Stimulated activated effector memory CD8-positive, alpha-beta T cell treated with anti-CD3 and anti-CD28 coated beads, Interleukin-12 subunit alpha, Interleukin-12 subunit beta, amount 100 ng/mL, for 72 hours (primary cell): ENCODE measurements around the gene CCNQ.
A peak's percentile ranks its signal among the peaks of the same experiment; 100 is the strongest.

Source experiments
- ATAC-seq: fragments of 150-1000 bp; cut with Tn5 transposase; 2 replicates; pipeline ENCODE4 v1.10.0; 2021
- DNase-seq, 2 donors: peaks; one replicate each; pipeline ENCODE4 v3.0.0; 2021 to 2022; ENCODE audit warnings: low spot score in 2 of 2
- H3K27ac Mint-ChIP-seq: one replicate; pipeline ENCODE4 v1.8.0; 2022; ENCODE audit warnings: mild to moderate bottlenecking, mixed read lengths
- H3K36me3 Mint-ChIP-seq: one replicate; pipeline ENCODE4 v1.8.0; 2022; ENCODE audit warnings: mild to moderate bottlenecking, mixed read lengths
- H3K4me1 Mint-ChIP-seq: one replicate; pipeline ENCODE4 v1.8.0; 2022; ENCODE audit warnings: mixed read lengths
- H3K4me3 Mint-ChIP-seq: one replicate; pipeline ENCODE4 v1.8.0; 2022; ENCODE audit warnings: mild to moderate bottlenecking, mixed read lengths
- H3K9me3 Mint-ChIP-seq: one replicate; pipeline ENCODE4 v1.8.0; 2022; ENCODE audit warnings: mixed read lengths

Gene CCNQ

DNA sequence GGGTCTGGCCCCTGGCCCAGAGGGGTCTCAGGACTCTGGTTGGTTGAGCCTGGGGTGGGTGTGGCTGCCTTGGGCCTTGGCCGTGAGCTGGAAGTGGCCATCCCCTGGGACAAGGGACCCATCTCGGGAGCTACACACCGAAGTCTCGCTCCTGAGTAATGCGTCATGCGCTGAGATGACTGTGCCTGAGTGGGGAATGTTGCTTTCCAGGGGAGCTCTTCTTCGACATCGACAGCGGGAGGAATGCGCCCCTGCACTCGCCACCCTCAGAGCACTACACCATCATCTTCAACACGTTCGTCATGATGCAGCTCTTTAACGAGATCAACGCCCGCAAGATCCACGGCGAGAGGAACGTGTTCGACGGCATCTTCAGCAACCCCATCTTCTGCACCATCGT, 38.5 kb downstream of the CCNQ start:
- Mint-ChIP-seq H3K4me1 (no peaks in the 10 kb centered on the region), H3K4me3 (no peak overlapping the region), H3K9me3 (no peaks in the 10 kb centered on the region), H3K27ac (no peak overlapping the region), H3K36me3 (no peaks in the 10 kb centered on the region)
- no peak for DNase-seq
- no peak for ATAC-seq

- no peak for ATAC-seq
- DNase-seq: no peak
- Mint-ChIP-seq H3K27ac (no peak overlapping the region), H3K4me3 (no peak overlapping the region), H3K36me3 (no peaks in the 10 kb centered on the region), H3K9me3 (no peaks in the 10 kb centered on the region), H3K4me1 (no peaks in the 10 kb centered on the region)
These were observed 38.9 kb downstream of the CCNQ start for GRCh38 chrX:153560000-153560399.

- no peak overlapping the region for H3K27ac Mint-ChIP-seq
- H3K36me3 Mint-ChIP-seq: no peaks in the 10 kb centered on the region
- no peak for DNase-seq
- no peak for ATAC-seq
- H3K9me3 Mint-ChIP-seq: no peaks in the 10 kb centered on the region
- no peak overlapping the region for H3K4me3 Mint-ChIP-seq
- no peaks in the 10 kb centered on the region for H3K4me1 Mint-ChIP-seq
These were observed 41.2 kb downstream of the CCNQ start for GRCh38 chrX:153557618-153558355.

DNA sequence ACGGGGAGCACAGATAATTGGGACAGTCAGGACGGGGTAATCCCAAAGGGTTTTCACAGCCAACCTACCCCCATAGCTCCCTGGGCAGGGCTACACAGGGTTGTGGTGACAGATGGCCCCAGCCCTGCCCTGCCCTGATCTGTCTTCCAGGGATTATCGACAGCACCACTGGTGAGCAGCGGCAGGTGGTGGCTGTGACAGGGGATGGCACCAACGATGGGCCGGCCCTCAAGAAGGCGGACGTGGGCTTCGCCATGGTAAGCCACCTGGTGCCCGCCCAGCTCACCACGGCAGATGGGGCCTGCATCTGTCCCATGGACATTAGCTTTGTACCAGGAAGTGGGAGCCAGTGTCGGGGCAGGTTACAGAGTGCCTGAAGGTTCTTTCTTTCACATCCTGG, 42.2 kb downstream of the CCNQ start:
- H3K27ac Mint-ChIP-seq: no peak overlapping the region
- H3K4me1 Mint-ChIP-seq: no peaks in the 10 kb centered on the region
- no peaks in the 10 kb centered on the region for H3K36me3 Mint-ChIP-seq
- H3K4me3 Mint-ChIP-seq: no peak overlapping the region
- H3K9me3 Mint-ChIP-seq: no peaks in the 10 kb centered on the region
- ATAC-seq (no peak), DNase-seq (no peak)

GRCh38 chrX:153554519-153555167, 44.3 kb downstream of the CCNQ start:
- ATAC-seq (peak; percentile 55), DNase-seq (peak; percentile 16 to 63)
- no peak overlapping the region for H3K4me3 Mint-ChIP-seq
- H3K4me1 Mint-ChIP-seq: peaks cover 9% of the 10 kb centered on the region
- no peaks in the 10 kb centered on the region for H3K9me3 Mint-ChIP-seq
- H3K27ac Mint-ChIP-seq: no peak overlapping the region
- no peaks in the 10 kb centered on the region for H3K36me3 Mint-ChIP-seq

DNA sequence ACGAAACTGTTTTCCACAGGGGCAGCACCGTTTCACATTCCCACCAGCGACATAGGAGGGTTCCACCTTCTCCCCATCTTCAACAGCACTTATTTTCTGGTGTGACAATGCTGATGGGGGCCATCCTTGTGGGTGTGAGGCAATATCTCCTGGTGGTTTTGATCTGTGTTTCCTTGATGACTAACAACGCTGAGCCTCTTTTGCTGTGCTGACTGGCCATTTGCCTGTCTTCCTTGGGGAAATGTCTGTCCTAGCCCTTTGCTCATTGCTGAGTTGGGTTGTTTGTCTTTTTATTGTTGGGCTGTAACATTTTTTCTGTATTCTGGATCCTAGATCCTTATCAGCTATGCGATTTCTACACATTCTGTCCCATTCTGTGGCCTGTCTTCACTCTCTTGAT, 47.8 kb downstream of the CCNQ start:
- no peak overlapping the region for H3K4me3 Mint-ChIP-seq
- DNase-seq (no peak), ATAC-seq (no peak)
- no peaks in the 10 kb centered on the region for H3K9me3 Mint-ChIP-seq
- no peaks in the 10 kb centered on the region for H3K36me3 Mint-ChIP-seq
- H3K4me1 Mint-ChIP-seq: peaks cover 9% of the 10 kb centered on the region
- H3K27ac Mint-ChIP-seq: no peak overlapping the region

DNA sequence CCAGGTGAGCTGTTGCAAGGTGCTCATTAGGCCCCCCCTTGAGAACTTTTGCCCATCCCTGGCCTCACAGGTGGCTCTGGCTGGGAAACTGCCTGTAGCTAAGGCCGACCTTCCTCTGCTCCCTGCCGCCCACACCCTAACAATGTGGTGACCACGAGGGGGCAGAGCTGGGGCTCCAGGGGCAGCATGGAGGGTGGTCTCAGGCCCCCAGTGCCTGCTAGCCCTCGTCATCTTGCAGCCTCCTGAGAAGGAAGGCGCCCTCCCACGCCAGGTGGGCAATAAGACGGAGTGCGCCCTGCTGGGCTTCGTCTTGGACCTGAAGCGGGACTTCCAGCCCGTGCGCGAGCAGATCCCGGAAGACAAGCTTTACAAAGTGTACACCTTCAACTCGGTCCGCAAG, 49.1 kb downstream of the CCNQ start:
- Mint-ChIP-seq H3K36me3 (no peaks in the 10 kb centered on the region), H3K4me1 (peaks cover 9% of the 10 kb centered on the region), H3K4me3 (no peak overlapping the region), H3K9me3 (no peaks in the 10 kb centered on the region), H3K27ac (no peak overlapping the region)
- DNase-seq (no peak), ATAC-seq (no peak)

DNA sequence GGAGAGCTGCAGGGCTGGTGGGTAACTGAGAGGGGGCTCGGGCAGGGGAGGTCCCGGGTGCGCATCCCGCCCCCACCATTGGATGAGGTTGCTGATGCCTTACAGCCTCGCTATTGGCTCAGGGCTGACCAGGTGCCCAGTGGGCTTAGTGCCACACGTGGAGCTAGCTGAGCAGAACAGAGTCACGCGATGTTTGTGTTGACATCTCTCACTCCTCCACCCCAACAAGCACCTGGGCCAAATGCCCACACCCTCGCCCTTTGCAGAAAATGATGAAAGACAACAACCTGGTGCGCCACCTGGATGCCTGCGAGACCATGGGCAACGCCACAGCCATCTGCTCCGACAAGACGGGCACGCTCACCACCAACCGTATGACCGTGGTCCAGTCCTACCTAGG, 49.7 kb downstream of the CCNQ start:
- Mint-ChIP-seq H3K9me3 (no peaks in the 10 kb centered on the region), H3K36me3 (no peaks in the 10 kb centered on the region), H3K4me1 (peaks cover 9% of the 10 kb centered on the region), H3K27ac (no peak overlapping the region), H3K4me3 (no peak overlapping the region)
- DNase-seq (no peak), ATAC-seq (no peak)

GRCh38 chrX:153547195-153547594, 51.7 kb downstream of the CCNQ start:
- H3K4me1 Mint-ChIP-seq: peaks cover 9% of the 10 kb centered on the region
- H3K36me3 Mint-ChIP-seq: no peaks in the 10 kb centered on the region
- H3K4me3 Mint-ChIP-seq: no peak overlapping the region
- no peak for ATAC-seq
- no peak overlapping the region for H3K27ac Mint-ChIP-seq
- H3K9me3 Mint-ChIP-seq: no peaks in the 10 kb centered on the region
- no peak for DNase-seq

DNA sequence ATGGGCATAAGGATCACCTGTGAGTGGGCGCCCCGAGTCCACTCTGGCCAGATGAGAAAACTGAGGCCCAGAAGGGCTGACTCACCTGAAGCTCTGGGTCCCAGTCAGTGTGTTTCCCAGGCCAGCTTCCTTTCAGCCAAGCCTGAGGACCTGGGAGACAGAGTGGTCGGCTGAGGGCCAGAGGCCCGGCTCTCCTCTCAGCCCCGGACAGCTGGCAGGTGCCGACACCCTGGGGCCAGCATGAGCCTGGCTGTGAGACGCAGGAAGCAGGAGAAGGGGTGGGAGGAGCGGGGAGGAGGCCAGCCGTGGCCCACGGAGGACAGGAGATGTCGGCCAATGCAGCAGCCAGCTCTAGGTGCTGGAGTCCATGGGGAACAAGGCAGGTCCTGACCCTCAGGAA, 52.6 kb downstream of the CCNQ start:
- ATAC-seq (no peak), DNase-seq (no peak)
- Mint-ChIP-seq H3K36me3 (no peaks in the 10 kb centered on the region), H3K4me1 (peaks cover 9% of the 10 kb centered on the region), H3K4me3 (no peak overlapping the region), H3K27ac (no peak overlapping the region), H3K9me3 (no peaks in the 10 kb centered on the region)

DNA sequence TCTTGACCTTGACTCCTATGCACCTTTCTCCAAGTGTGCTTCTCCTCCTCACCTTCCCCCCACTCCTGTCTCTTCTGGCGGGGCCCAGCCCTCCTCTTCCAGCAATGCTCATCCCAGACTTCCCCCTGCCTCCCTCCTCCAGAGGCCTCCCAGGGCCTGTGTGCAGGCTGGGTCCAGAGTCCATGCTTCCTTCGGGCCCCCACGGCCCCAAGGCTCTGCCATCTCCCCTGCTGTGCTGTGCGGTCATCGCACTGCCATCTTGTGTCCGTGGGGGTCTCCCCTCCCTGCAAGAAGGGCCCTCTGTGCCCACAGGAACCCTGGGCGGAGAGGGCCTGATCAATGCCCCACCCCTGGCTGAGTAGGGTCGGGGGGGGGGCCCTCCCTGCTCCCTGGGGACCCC, 54.2 kb downstream of the CCNQ start:
- Mint-ChIP-seq H3K4me3 (no peak overlapping the region), H3K9me3 (no peaks in the 10 kb centered on the region), H3K27ac (no peak overlapping the region), H3K4me1 (no peaks in the 10 kb centered on the region), H3K36me3 (no peaks in the 10 kb centered on the region)
- ATAC-seq: no peak
- no peak for DNase-seq

GRCh38 chrX:153539979-153540358, 59.0 kb downstream of the CCNQ start:
- H3K27ac Mint-ChIP-seq: no peak overlapping the region
- no peak overlapping the region for H3K4me3 Mint-ChIP-seq
- no peaks in the 10 kb centered on the region for H3K4me1 Mint-ChIP-seq
- no peak for DNase-seq
- H3K9me3 Mint-ChIP-seq: no peaks in the 10 kb centered on the region
- no peak for ATAC-seq
- H3K36me3 Mint-ChIP-seq: no peaks in the 10 kb centered on the region

- peak; percentile 48 to 73 for DNase-seq
- peak; percentile 78 for ATAC-seq
- H3K36me3 Mint-ChIP-seq: no peaks in the 10 kb centered on the region
- H3K4me1 Mint-ChIP-seq: no peaks in the 10 kb centered on the region
- H3K9me3 Mint-ChIP-seq: no peaks in the 10 kb centered on the region
- no peak overlapping the region for H3K27ac Mint-ChIP-seq
- no peak overlapping the region for H3K4me3 Mint-ChIP-seq
These were observed 59.6 kb downstream of the CCNQ start for GRCh38 chrX:153539171-153539978.

DNA sequence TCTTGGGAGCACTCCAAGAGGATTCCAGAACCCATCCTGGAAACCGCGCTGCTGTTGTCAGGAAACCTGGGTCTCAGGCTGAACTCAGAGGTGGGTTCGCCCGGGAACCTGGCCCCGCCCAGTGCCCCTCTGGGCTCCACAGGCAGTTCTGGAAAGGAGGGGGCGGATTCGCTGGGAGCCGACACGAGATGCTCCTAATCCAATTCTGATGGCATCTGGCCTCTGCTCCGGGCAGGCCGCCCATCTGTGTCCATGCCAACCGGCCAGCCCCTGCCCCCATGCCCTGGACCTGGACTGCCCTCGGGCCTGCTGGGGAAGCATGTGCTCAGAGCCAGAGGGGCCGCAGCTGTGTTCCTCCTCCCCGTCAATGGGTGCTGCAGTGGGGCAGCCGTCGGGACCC, 60.5 kb downstream of the CCNQ start:
- H3K4me3 Mint-ChIP-seq: no peak overlapping the region
- H3K4me1 Mint-ChIP-seq: no peaks in the 10 kb centered on the region
- ATAC-seq: no peak
- no peaks in the 10 kb centered on the region for H3K36me3 Mint-ChIP-seq
- DNase-seq: no peak
- no peaks in the 10 kb centered on the region for H3K9me3 Mint-ChIP-seq
- H3K27ac Mint-ChIP-seq: no peak overlapping the region
